Measurements from ENCODE around the gene ZSCAN16. TPM values are rescaled to one million over a fixed set of nuclear protein-coding genes. Genes with fewer than 3 reads are reported as not detected.
"Not testable (repeated sequence)": the region's sequence is repeated elsewhere in the genome, so short reads cannot be mapped to it uniquely, and the experiment has no call there.

The ZSCAN16 gene
- polyA plus RNA-seq (ENCODE audit: insufficient read length), result 4.0 TPM

- peak; percentile 80 for DNase-seq
Measured at GRCh38 chr6:28124350-28124970, at the start of gene ZSCAN16. TSS of gene ZSCAN16 (plus strand) at chr6:28124609. CDS start at chr6:28125444, 835 bp downstream.

DNA sequence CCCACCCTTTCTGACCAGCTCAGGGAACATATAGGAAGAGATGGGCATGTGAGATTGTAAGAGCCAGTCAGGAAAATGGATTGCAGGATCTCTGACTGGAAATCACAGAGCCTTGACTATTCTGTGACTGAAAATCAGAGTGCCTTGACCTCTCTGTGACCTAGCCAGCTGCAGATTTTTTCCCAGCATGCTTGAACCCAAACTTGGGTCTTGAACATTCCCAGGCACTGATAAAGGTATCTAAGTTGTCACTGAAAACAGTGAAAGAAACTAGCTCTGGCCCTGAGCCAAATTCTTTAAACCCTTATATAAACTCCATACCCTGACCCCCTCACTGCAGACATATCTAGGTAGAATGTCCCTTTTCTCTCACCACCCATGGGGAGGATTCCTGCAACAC lies 46.4 kb upstream of the ZSCAN16 start:
- DNase-seq, result no peak

GRCh38 chr6:28078836-28079235 lies 45.6 kb upstream of the ZSCAN16 start:
- no peak for DNase-seq

- not testable (repeated sequence) for DNase-seq
Measured at GRCh38 chr6:28080381-28080630, 44.1 kb upstream of the ZSCAN16 start, which contains the start of gene ZNF165. TSS of gene ZNF165 (plus strand) at chr6:28080568. CDS start at chr6:28085481, 4,913 bp downstream.

DNA sequence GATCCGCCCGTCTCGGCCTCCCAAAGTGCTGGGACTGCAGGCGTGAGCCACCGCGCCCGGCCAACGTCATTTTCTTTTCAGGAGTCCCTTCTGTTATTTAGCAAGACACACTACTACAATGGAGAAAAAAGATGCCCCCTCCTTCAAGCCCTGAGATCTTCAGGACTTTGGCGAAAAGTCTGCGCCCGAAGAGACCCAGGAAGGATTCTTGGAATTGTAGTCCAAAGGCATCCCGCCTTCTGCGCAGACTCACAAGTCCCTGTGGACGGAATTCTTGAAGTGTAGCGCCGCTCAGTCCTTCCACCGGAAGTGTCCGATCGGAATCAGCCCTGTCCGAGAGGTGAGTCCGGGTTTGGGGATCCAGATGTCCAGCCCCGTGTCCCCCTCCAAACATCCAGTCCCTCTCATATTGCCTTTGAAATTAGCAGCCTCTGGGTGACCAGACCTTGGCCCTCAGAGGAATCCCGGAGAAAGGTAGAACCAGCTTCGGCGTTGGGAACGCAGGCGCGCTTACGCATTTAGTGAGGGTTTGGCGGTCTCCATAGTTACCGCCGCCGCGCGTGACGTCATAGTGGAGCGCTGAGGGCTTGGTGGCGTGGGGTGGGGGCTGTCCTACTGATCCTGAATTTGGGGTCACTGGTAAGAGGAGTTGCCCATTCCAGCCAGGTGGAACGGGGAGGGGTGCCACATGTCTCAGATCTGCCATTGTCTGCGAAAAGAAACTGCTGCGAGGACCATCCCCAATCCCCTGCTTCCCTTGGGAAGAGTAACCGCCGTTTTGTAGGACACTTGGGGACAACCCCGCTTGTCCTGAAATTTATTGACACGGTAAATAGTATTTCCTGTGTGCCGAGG lies 43.6 kb upstream of the ZSCAN16 start:
- peak; percentile 97 for DNase-seq

GRCh38 chr6:28081486-28081751 lies 43.0 kb upstream of the ZSCAN16 start:
- DNase-seq, result no peak

- no peak for DNase-seq
Measured at GRCh38 chr6:28082939-28083338, 41.5 kb upstream of the ZSCAN16 start.

- DNase-seq, result no peak
Measured at GRCh38 chr6:28089054-28089453, 35.4 kb upstream of the ZSCAN16 start.

- DNase-seq, result no peak
Measured at GRCh38 chr6:28090917-28091586, 33.4 kb upstream of the ZSCAN16 start.

- not testable (repeated sequence) for DNase-seq
Measured at GRCh38 chr6:28102222-28102621, 22.2 kb upstream of the ZSCAN16 start.

- DNase-seq, result not testable (repeated sequence)
Measured at GRCh38 chr6:28102699-28103098, 21.7 kb upstream of the ZSCAN16 start.

DNA sequence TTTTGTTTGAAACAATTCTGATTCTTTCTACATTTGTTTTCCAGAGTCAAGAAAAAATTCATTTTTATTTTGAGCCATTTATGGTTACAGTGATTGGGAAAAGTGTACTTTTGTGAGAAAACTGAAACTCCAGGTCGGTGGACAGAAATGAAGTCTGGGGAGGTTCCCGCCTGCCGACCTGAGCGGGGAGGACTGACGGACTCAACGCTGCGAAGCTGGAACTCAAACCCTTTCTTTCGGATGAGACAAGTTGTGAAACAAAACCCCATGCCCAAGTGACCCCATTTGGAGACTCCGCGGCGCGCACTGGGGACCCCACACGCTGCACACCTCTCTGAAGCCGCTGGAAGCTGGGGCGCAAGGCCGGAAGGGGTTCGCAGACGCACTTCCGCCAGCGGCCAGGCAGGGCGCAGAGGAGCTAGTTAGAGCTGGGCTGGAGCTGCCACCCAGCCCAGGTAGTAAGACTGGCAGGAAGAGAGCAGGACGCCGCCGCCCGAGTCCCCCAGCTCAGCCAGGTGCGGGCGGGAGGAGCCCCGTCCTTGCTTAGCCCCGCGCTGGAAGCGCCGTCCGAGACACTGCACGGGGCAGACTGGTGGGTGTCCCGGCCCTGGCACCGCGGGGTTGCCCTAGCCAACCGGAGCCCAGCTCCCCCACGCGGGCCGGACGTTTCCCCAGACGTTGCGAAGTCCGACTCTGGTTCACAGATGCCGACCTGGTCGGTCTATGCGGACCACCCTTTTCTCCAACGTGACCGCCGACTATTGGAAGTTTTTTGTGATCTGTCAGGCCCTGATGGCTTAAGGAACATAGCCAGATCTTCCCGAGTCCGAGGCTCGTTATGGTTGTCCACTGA lies 19.8 kb upstream of the ZSCAN16 start:
- peak; percentile 80 for DNase-seq

DNA sequence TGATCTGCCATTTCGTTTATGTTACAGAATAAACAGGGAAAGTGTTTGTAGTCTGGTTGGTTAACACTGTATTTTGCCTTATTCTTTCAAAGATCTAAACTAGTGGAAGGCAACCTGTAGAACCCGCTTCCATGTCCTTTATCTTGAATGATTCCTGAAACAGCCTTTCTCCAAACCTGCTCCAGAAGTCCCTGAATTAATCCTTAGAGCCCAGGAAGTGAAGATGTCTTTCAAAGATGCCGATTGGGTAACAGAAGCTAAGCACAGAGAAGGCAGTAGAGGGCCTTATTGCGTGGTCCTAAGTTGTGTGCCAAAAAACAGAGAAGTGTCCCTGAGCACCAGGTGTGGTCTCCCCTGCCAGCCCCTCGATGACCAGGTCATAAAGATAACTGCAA lies 19.2 kb upstream of the ZSCAN16 start:
- DNase-seq, result no peak

GRCh38 chr6:28107506-28107905 lies 16.9 kb upstream of the ZSCAN16 start:
- no peak for DNase-seq

DNA sequence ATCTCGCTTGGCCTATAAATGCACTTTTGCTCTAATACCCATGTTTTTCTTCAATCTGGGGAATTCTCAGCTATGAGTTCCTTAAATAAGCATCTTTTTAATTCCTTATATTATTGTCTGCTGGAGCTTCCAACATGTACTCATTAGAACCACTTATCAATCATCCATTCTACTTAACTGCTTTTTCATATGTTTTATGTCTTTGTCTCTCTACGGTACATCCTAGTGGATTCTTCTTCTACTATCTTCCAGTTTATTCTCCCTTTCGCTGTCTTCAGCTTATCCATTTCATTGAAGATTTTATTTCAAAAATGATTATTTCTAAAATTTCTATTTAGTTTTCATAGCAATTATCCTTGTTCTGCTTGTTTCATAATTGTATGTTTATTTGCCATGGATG lies 12.4 kb upstream of the ZSCAN16 start:
- DNase-seq, result no peak

GRCh38 chr6:28115799-28116198 lies 8.6 kb upstream of the ZSCAN16 start:
- DNase-seq, result no peak

- DNase-seq, result no peak
Measured at GRCh38 chr6:28117386-28118050, 6.9 kb upstream of the ZSCAN16 start.

DNA sequence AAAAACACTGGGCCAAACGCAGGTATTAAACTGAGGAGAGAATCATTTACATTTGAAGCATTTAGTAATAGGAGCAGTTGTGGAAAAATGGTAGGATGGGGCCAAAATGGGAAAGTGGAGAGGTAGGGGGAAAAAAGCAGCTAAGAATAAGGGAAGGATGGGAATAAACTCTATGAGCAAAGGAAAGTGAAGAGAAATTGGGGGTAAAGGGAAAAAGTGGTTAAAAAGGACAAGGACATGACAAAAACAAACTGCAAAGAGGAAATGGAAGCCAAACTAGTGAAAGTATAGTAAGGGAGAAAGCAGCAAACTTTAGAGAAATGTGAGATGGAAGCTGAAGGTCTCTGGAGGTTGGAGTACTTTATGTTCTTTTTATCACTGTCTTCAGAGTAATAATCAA lies 6.2 kb upstream of the ZSCAN16 start:
- no peak for DNase-seq

GRCh38 chr6:28121876-28122275 lies 2.5 kb upstream of the ZSCAN16 start:
- no peak for DNase-seq

DNA sequence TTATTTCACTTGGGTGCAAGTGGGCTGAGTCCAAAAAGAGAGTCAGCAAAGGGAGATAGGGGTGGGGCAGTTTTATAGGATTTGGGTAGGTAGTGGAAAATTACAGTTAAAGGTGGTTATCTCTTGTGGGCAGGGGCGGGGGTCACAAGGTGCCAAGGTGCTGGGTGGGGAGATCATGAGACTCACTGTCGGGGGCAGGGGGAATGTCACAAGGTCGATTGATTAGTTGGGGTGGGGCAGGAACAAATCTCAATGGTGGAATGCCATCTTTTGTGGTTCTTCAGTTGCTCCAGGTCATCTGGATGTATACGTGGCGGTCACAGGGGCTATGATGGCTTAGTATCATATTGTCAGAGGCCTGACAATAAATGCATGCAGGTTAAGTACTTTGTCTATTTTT lies 2.1 kb upstream of the ZSCAN16 start:
- DNase-seq, result not testable (repeated sequence)

DNA sequence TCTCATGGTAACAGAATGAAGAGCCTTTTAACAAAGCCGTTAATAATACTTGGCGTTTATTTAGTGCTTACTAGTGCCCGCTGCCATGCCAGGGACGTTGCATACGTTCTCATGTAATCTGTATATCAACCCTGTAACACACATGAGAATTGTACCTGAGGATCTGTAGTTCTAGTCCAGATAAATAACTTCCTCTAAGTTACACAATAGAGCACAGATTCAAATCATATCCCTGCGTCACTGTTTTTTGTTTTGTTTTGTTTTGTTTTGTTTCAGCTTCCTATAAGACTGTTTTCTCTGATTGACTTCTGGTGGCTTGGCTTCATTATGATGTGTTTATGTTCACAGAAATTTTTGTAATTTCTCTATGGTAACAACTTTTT lies 553 bp downstream of the ZSCAN16 start:
- DNase-seq, result no peak

DNA sequence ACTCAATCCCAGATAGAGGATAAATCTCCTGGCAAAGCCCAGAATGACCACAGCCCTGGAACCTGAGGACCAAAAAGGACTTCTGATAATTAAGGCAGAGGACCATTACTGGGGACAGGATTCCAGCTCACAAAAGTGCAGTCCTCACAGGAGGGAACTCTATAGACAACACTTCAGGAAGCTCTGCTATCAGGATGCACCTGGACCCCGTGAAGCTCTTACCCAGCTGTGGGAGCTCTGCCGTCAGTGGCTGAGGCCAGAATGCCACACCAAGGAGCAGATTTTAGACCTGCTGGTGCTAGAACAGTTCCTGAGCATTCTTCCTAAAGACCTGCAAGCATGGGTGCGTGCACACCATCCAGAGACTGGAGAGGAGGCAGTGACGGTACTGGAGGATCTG lies 992 bp downstream of the ZSCAN16 start:
- no peak for DNase-seq
